PC-9 (cell line): ENCODE measurements around the gene SLC25A11. TPM values are rescaled to one million over a fixed set of nuclear protein-coding genes. Genes with fewer than 3 reads are reported as not detected.

Source experiments
- BruUV-seq: library from RNA; stranded (reverse); fragments of 400-500 nt; replicated peaks from 2 replicates; lab custom pipeline; 2021; lab: Mats Ljungman, UMichigan
- CTCF ChIA-PET: fragments of 300-600 bp; sonication (Branson Sonifier 250); formaldehyde crosslinking; loops from one replicate; lab custom pipeline; 2022; ENCODE audit warnings: antibody characterized with exemption; lab: Charles Lee
- POLR2A ChIA-PET: fragments of 300-600 bp; sonication (Branson Sonifier 250); formaldehyde crosslinking; loops from one replicate; lab custom pipeline; 2022; ENCODE audit warnings: antibody characterized with exemption; ENCODE audit not compliant: unreplicated experiment; lab: Charles Lee
- DNase-seq, 2 experiments: peaks; one replicate each; pipeline versions ENCODE4 v3.0.0 to v3.0.0-alpha.2; 2015 to 2022; ENCODE audit warnings: mixed read lengths in 1 of 2
- H2AFZ ChIP-seq: fragments of 200-600 bp; sonication (generic); 2 replicates; pipeline ENCODE4 v1.8.1; 2017; ENCODE audit warnings: antibody characterized with exemption
- H3F3A ChIP-seq: fragments of 200-600 bp; sonication (generic); 2 replicates; pipeline ENCODE4 v1.8.1; 2017; ENCODE audit warnings: antibody characterized with exemption, mild to moderate bottlenecking, low read depth; ENCODE audit not compliant: insufficient read depth
- H3K27ac ChIP-seq: fragments of 200-600 bp; sonication (generic); 2 replicates; pipeline ENCODE4 v1.6.1; 2016; ENCODE audit warnings: mixed run types
- H3K27me3 ChIP-seq: fragments of 200-600 bp; sonication (generic); 2 replicates; pipeline ENCODE4 v1.6.1; 2016; ENCODE audit warnings: low read depth, mixed run types; ENCODE audit not compliant: insufficient read depth
- H3K36me3 ChIP-seq: fragments of 200-600 bp; sonication (generic); 2 replicates; pipeline ENCODE4 v1.6.1; 2016; ENCODE audit warnings: low read depth, mixed run types
- H3K4me1 ChIP-seq: fragments of 200-600 bp; sonication (generic); replicated peaks from 2 replicates; pipeline ENCODE4 v1.6.1; 2016; ENCODE audit warnings: mixed run types; ENCODE audit not compliant: insufficient read depth
- H3K4me2 ChIP-seq: fragments of 200-600 bp; sonication (generic); 2 replicates; pipeline ENCODE4 v1.6.1; 2017; ENCODE audit warnings: mixed run types
- H3K4me3 ChIP-seq: fragments of 200-600 bp; sonication (generic); 2 replicates; pipeline ENCODE4 v1.6.1; 2016; ENCODE audit warnings: mixed run types
- H3K79me2 ChIP-seq: fragments of 200-600 bp; sonication (generic); 2 replicates; pipeline ENCODE4 v1.6.1; 2017; ENCODE audit warnings: low read depth, mixed run types
- H3K9me2 ChIP-seq: fragments of 200-600 bp; sonication (generic); 2 replicates; pipeline ENCODE4 v1.8.1; 2017; ENCODE audit warnings: mild to moderate bottlenecking; ENCODE audit not compliant: insufficient read depth
- H3K9me3 ChIP-seq: fragments of 200-600 bp; sonication (generic); 2 replicates; pipeline ENCODE4 v1.8.1; 2016; ENCODE audit warnings: low read depth; ENCODE audit not compliant: insufficient read depth
- H4K20me1 ChIP-seq: fragments of 200-600 bp; sonication (generic); 2 replicates; pipeline ENCODE4 v1.8.1; 2017; ENCODE audit not compliant: insufficient read depth
- EZH2 ChIP-seq: fragments of 200-600 bp; sonication (generic); IDR thresholded peaks from 2 replicates; pipeline ENCODE4 v1.8.0; 2017; ENCODE audit warnings: antibody characterized with exemption, low read depth
- intact Hi-C: fragments of 100-400 bp; cut with micrococcal nuclease; formaldehyde crosslinking; loops from one replicate; pipeline ENCODE4 v1.10.0; 2022; ENCODE audit not compliant: unreplicated experiment
- total RNA-seq: library from RNA; stranded (reverse); gene quantifications from 2 replicates; pipeline ENCODE4 v1.2.3, GENCODE V29; 2021
- TF ChIP-seq, protein P1 (sequence below): fragments of 200-600 bp; sonication (generic); conservative IDR thresholded peaks from 2 replicates; pipeline ENCODE4 v1.6.1; 2017; ENCODE audit warnings: mixed run types, antibody characterized with exemption, mild to moderate bottlenecking, moderate library complexity

SLC25A11 gene
- total RNA-seq, 1 experiment from 2014 or later, result 56.2 TPM

GRCh38 chr17:4933646-4934045 lies 6.2 kb downstream of the SLC25A11 start:
- Histone ChIP-seq H3K4me3 (no peak overlapping the region), H3K36me3 (peaks cover 5% of the 10 kb centered on the region; the same call in 1 of the 2 replicates), H2AFZ (no peak overlapping the region), H3K4me1 (peaks cover 16% of the 10 kb centered on the region), H3K9me2 (no peaks in the 10 kb centered on the region), H3K27ac (no peak overlapping the region), H3K4me2 (peak overlapping the region; percentile 28; the same call in 1 of the 2 replicates), H4K20me1 (no peaks in the 10 kb centered on the region), H3K79me2 (peaks cover 10% of the 10 kb centered on the region), H3K27me3 (no peaks in the 10 kb centered on the region), H3F3A (peaks cover 17% of the 10 kb centered on the region), H3K9me3 (no peaks in the 10 kb centered on the region)
- DNase-seq, result no peak
- intact Hi-C loops, result no loop called here
- BruUV-seq, result no TSS peak
- TF ChIP-seq, protein P1, sequence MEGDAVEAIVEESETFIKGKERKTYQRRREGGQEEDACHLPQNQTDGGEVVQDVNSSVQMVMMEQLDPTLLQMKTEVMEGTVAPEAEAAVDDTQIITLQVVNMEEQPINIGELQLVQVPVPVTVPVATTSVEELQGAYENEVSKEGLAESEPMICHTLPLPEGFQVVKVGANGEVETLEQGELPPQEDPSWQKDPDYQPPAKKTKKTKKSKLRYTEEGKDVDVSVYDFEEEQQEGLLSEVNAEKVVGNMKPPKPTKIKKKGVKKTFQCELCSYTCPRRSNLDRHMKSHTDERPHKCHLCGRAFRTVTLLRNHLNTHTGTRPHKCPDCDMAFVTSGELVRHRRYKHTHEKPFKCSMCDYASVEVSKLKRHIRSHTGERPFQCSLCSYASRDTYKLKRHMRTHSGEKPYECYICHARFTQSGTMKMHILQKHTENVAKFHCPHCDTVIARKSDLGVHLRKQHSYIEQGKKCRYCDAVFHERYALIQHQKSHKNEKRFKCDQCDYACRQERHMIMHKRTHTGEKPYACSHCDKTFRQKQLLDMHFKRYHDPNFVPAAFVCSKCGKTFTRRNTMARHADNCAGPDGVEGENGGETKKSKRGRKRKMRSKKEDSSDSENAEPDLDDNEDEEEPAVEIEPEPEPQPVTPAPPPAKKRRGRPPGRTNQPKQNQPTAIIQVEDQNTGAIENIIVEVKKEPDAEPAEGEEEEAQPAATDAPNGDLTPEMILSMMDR, result no peak
- TF ChIP-seq EZH2, result no peak
- ChIA-PET POLR2A (interaction anchor here (0.6 to 0.7 kb wide), 2 partner anchors 89 to 441 kb away, joined by 3 to 5 read pairs; no protein-coding TSS in a partner anchor), CTCF (interaction anchor here (0.7 to 0.9 kb wide), 2 partner anchors 24 to 31 kb away, joined by 4 read pairs; partner anchors contain the start of gene CHRNE)

- POLR2A ChIA-PET, result no interaction called here
- no peak for TF ChIP-seq EZH2
- TF ChIP-seq, protein P1, result no peak
- no TSS peak for BruUV-seq
- H3K9me2 ChIP-seq, result no peaks in the 10 kb centered on the region
- H3K27me3 ChIP-seq, result no peaks in the 10 kb centered on the region
- H3K27ac ChIP-seq, result no peak overlapping the region
- no peaks in the 10 kb centered on the region for H4K20me1 ChIP-seq
- H2AFZ ChIP-seq, result no peak overlapping the region
- no peak overlapping the region for H3K4me3 ChIP-seq
- intact Hi-C loops, result no loop called here
- H3K4me1 ChIP-seq, result peaks cover 10% of the 10 kb centered on the region
- peaks cover 13% of the 10 kb centered on the region for H3F3A ChIP-seq
- no peak overlapping the region for H3K4me2 ChIP-seq
- no peak for DNase-seq
- H3K9me3 ChIP-seq, result no peaks in the 10 kb centered on the region
- CTCF ChIA-PET, result no interaction called here
- H3K36me3 ChIP-seq, result peaks cover 5% of the 10 kb centered on the region; the same call in 1 of the 2 replicates
- H3K79me2 ChIP-seq, result peaks cover 1% of the 10 kb centered on the region
Observed at GRCh38 chr17:4932756-4933155, 7.1 kb downstream of the SLC25A11 start.

GRCh38 chr17:4931963-4932362 lies 7.9 kb downstream of the SLC25A11 start, which contains the start of gene GP1BA:
Gene GP1BA, plus strand, starts transcription at chr17:4932277. Its CDS starts 328 bp downstream, at chr17:4932605.
- no peaks in the 10 kb centered on the region for H4K20me1 ChIP-seq
- H3K9me2 ChIP-seq, result no peaks in the 10 kb centered on the region
- H3K36me3 ChIP-seq, result no peaks in the 10 kb centered on the region
- DNase-seq, result no peak
- H3K9me3 ChIP-seq, result no peaks in the 10 kb centered on the region
- H3K4me2 ChIP-seq, result no peak within 1 kb of the TSS
- H3K4me1 ChIP-seq, result peaks cover 10% of the 10 kb centered on the region
- no peaks in the 10 kb centered on the region for H3K79me2 ChIP-seq
- no peaks in the 10 kb centered on the region for H3K27me3 ChIP-seq
- TF ChIP-seq EZH2, result no peak
- TF ChIP-seq, protein P1, result no peak
- intact Hi-C loops, result no loop called here
- POLR2A ChIA-PET, result no interaction called here
- peaks cover 13% of the 10 kb centered on the region; the same call in 1 of the 2 replicates for H3F3A ChIP-seq
- CTCF ChIA-PET, result no interaction called here
- no peak within 1 kb of the TSS for H3K27ac ChIP-seq
- no TSS peak for BruUV-seq
- no peak within 1 kb of the TSS for H2AFZ ChIP-seq
- no peak within 1 kb of the TSS for H3K4me3 ChIP-seq
